IMR-90 (cell line): ENCODE results near the gene ARHGEF1. TPM values are rescaled to one million over a fixed set of nuclear protein-coding genes. Genes with fewer than 3 reads are reported as not detected.
A peak's percentile ranks its signal among the peaks of the same experiment; 100 is the strongest.

Experiments used
- ATAC-seq: fragments of 200-7000 bp; cut with Tn5 transposase; 2 replicates; pipeline ENCODE4 v1.9.1; 2020; ENCODE audit warnings: low read depth, mild to moderate bottlenecking, moderate library complexity
- BruUV-seq: library from RNA; stranded (reverse); fragments of 400-500 nt; replicated peaks from 2 replicates; lab custom pipeline; 2021; lab: Mats Ljungman, UMichigan
- CTCF ChIA-PET: fragments of 300-600 bp; formaldehyde crosslinking; extraction: SDS; loops from one replicate; lab custom pipeline; 2021; ENCODE audit warnings: antibody characterized with exemption; lab: Yijun Ruan, JAX
- POLR2A ChIA-PET: fragments of 300-600 bp; sonication (Branson Sonifier 250); formaldehyde crosslinking; loops from one replicate; lab custom pipeline; 2022; ENCODE audit warnings: antibody characterized with exemption; ENCODE audit not compliant: unreplicated experiment; lab: Charles Lee
- DNase-seq: peaks from one replicate; pipeline ENCODE4 v3.0.0; 2013
- H2AFZ ChIP-seq: replicated peaks from 2 replicates; pipeline ENCODE3; 2013; ENCODE audit warnings: low read length, mild to moderate bottlenecking; ENCODE audit not compliant: poor library complexity
- H2AK5ac ChIP-seq: 2 replicates; pipeline ENCODE4 v1.6.1; 2013; ENCODE audit warnings: low read depth, low read length, inconsistent platforms
- H2AK9ac ChIP-seq: replicated peaks from 2 replicates; pipeline ENCODE3; 2013; ENCODE audit warnings: mild to moderate bottlenecking, low read depth, low read length, moderate library complexity; ENCODE audit not compliant: poor library complexity
- H2BK120ac ChIP-seq: 2 replicates; pipeline ENCODE4 v1.6.1; 2013; ENCODE audit warnings: low read depth, low read length, inconsistent platforms
- H2BK15ac ChIP-seq: 3 replicates; pipeline ENCODE4 v1.6.1; 2013; ENCODE audit warnings: low read depth, low read length, inconsistent platforms
- H2BK20ac ChIP-seq: 2 replicates; pipeline ENCODE4 v1.6.1; 2013; ENCODE audit warnings: low read depth, mild to moderate bottlenecking, inconsistent platforms, low read length, moderate library complexity
- H2BK5ac ChIP-seq: 2 replicates; pipeline ENCODE4 v1.6.1; 2013; ENCODE audit warnings: mild to moderate bottlenecking, low read depth, low read length, inconsistent platforms; ENCODE audit not compliant: poor library complexity, severe bottlenecking
- H3K14ac ChIP-seq: replicated peaks from 2 replicates; pipeline ENCODE4 v1.6.1; 2013; ENCODE audit warnings: low read depth, low read length, inconsistent platforms
- H3K18ac ChIP-seq: 2 replicates; pipeline ENCODE4 v1.6.1; 2013; ENCODE audit warnings: low read depth, low read length, control low read depth
- H3K23ac ChIP-seq: 2 replicates; pipeline ENCODE4 v1.6.1; 2013; ENCODE audit warnings: low read depth, low read length, inconsistent platforms
- H3K27ac ChIP-seq: 2 replicates; pipeline ENCODE4 v1.5.1; 2013; ENCODE audit warnings: mild to moderate bottlenecking, control low read depth, low read length; ENCODE audit not compliant: insufficient read depth
- H3K27me3 ChIP-seq: 2 replicates; pipeline ENCODE4 v1.6.1; 2013; ENCODE audit warnings: low read length; ENCODE audit not compliant: control insufficient read depth, insufficient read depth
- H3K36me3 ChIP-seq: 2 replicates; pipeline ENCODE4 v1.6.1; 2013; ENCODE audit warnings: low read length, mixed read lengths; ENCODE audit not compliant: control insufficient read depth, insufficient read depth
- H3K4ac ChIP-seq: 2 replicates; pipeline ENCODE4 v1.6.1; 2013; ENCODE audit warnings: low read depth, low read length, inconsistent platforms
- H3K4me1 ChIP-seq: 2 replicates; pipeline ENCODE4 v1.6.1; 2013; ENCODE audit warnings: low read length, mixed read lengths; ENCODE audit not compliant: control insufficient read depth, insufficient read depth
- H3K4me2 ChIP-seq: 2 replicates; pipeline ENCODE4 v1.6.1; 2013; ENCODE audit warnings: low read depth, mild to moderate bottlenecking, control low read depth, low read length, moderate library complexity
- H3K4me3 ChIP-seq: 2 replicates; pipeline ENCODE4 v1.5.1; 2013; ENCODE audit warnings: low read depth, mild to moderate bottlenecking, control low read depth, low read length, moderate library complexity; ENCODE audit not compliant: insufficient read depth
- H3K56ac ChIP-seq: 2 replicates; pipeline ENCODE4 v1.6.1; 2013; ENCODE audit warnings: low read length, inconsistent platforms; ENCODE audit not compliant: insufficient read depth; ENCODE audit errors: extremely low read depth
- H3K79me1 ChIP-seq, 2 experiments: 2 replicates each; pipeline ENCODE4 v1.6.1; 2013; ENCODE audit warnings: low read length in 2 of 2, inconsistent platforms in 1 of 2, low read depth in 1 of 2
- H3K9ac ChIP-seq: 2 replicates; pipeline ENCODE4 v1.6.1; 2013; ENCODE audit warnings: low read depth, low read length, control low read depth
- H3K9me1 ChIP-seq: 2 replicates; pipeline ENCODE4 v1.6.1; 2013; ENCODE audit warnings: low read length, inconsistent platforms; ENCODE audit not compliant: insufficient read depth
- H3K9me3 ChIP-seq: 2 replicates; pipeline ENCODE4 v1.6.1; 2013; ENCODE audit warnings: low read length; ENCODE audit not compliant: control insufficient read depth, insufficient read depth
- H4K20me1 ChIP-seq: 2 replicates; pipeline ENCODE4 v1.6.1; 2013; ENCODE audit warnings: low read length, inconsistent platforms; ENCODE audit not compliant: insufficient read depth
- H4K5ac ChIP-seq: 2 replicates; pipeline ENCODE4 v1.6.1; 2013; ENCODE audit warnings: mild to moderate bottlenecking, low read depth, low read length, control low read depth
- H4K8ac ChIP-seq, 2 experiments: 2 replicates each; pipeline ENCODE4 v1.6.1; 2013; ENCODE audit warnings: low read depth in 2 of 2, low read length in 2 of 2, control low read depth in 1 of 2, inconsistent platforms in 1 of 2
- H4K91ac ChIP-seq: 2 replicates; pipeline ENCODE4 v1.6.1; 2013; ENCODE audit warnings: low read depth, low read length, inconsistent platforms; ENCODE audit not compliant: insufficient read depth
- RAD21 ChIP-seq: IDR thresholded peaks from 2 replicates; pipeline ENCODE4 v1.6.1; 2012; ENCODE audit warnings: low read length, improper control_type of control experiment
- RCOR1 ChIP-seq: IDR thresholded peaks from 2 replicates; pipeline ENCODE4 v1.6.1; 2012; ENCODE audit warnings: mild to moderate bottlenecking, low read length, improper control_type of control experiment; ENCODE audit not compliant: insufficient replicate concordance
- WGBS, 2 experiments: methylation state at CpG; one replicate each; pipeline versions ENCODE4 v1.1.5 to v1.1.7; 2013; ENCODE audit warnings: missing lambda C conversion rate in 2 of 2; ENCODE audit not compliant: insufficient read length in 1 of 2; ENCODE audit errors: extremely low coverage in 2 of 2; 5-methylcytosine and 5-hydroxymethylcytosine counted together
- dilution Hi-C: fragments of 300-500 bp; cut with HindIII; formaldehyde crosslinking; loops from one replicate; pipeline ENCODE4 v1.14.3; 2018; ENCODE audit warnings: low sequenced_read_pairs; ENCODE audit not compliant: unreplicated experiment
- in situ Hi-C: fragments of 300-500 bp; cut with MboI; formaldehyde crosslinking; loops from 3 replicates; pipeline ENCODE4 v1.14.3; 2019; ENCODE audit warnings: low sequenced_read_pairs, inconsistent platforms, mixed read lengths
- intact Hi-C: fragments of 100-400 bp; cut with micrococcal nuclease; formaldehyde crosslinking; loops from 2 replicates; pipeline ENCODE4 v1.10.0; 2022
- polyA plus RNA-seq, 3 experiments: library from polyadenylated mRNA; depleted of rRNA; stranded (reverse); fragments of >200 nt; gene quantifications; 2 replicates each; pipeline ENCODE4 v1.2.3, GENCODE V29; 2012; ENCODE audit warnings: low replicate concordance in 1 of 3
- total RNA-seq: library from RNA; depleted of rRNA; stranded (reverse); fragments of >200 nt; gene quantifications from 2 replicates; pipeline ENCODE4 v1.2.3, GENCODE V29; 2012
- TF ChIP-seq, protein P1 (sequence below): conservative IDR thresholded peaks from 2 replicates; pipeline ENCODE4 v1.5.1; 2012; ENCODE audit warnings: mild to moderate bottlenecking, low read depth, low read length, improper control_type of control experiment
- TF ChIP-seq, protein P2 (sequence below): fragments of 150-350 bp; IDR thresholded peaks from 2 replicates; pipeline ENCODE4 v1.6.1; 2016; ENCODE audit warnings: low read depth, mild to moderate bottlenecking, low read length, moderate library complexity, borderline replicate concordance

ARHGEF1 gene
- total and polyA plus RNA-seq, 2 of the 4 experiments (the other 2 are of a cell fraction): 11.5 to 47.1 TPM

DNA sequence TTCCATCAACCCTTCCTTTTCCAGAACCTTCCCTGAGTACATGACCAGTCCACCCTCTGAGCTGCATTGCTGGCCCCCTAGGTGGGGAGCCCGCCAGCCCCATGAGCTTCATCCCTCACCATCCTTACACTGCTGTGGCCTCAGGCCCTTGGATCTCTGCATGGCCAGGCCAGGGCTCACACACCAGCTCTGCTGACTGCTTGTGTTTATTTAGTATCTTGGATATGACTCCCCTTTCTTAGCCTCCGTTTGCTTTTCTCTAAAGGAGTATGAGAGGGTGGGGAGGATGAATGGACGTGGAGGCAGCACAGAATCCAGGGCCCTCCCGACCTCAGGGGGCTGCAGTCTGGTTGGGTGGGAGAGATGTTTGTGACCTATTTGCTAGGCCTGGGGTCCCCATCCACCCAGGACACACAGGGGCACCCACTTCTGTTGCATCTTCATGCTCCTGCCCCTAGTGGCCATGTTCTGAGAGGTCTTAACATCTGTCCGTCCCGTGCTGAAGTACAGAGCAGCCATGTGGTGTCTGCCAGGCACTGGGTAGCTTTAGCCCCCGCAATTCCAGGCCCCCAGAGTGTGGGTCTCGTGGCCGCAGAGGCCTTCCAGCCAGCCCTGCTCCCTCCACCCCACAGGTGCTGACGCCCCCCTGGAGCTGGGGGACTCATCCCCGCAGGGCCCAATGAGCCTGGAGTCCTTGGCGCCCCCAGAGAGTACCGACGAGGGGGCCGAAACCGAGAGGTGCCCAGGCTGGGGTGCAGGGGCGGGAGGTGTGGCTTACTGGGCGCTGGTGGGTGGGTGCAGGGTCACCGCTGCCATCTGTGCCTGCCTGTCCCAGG, 13.0 kb downstream of the ARHGEF1 start:
- no peak overlapping the region for H2BK15ac ChIP-seq
- H3K9me3 ChIP-seq: no peaks in the 10 kb centered on the region
- H3K4ac ChIP-seq: no peak overlapping the region
- no peak overlapping the region for H4K5ac ChIP-seq
- ATAC-seq (peak; percentile 41; the same call in 1 of the 2 replicates), DNase-seq (no peak)
- no peak overlapping the region for H3K18ac ChIP-seq
- H3K23ac ChIP-seq: no peak overlapping the region
- no peak overlapping the region for H4K8ac ChIP-seq
- H2AK5ac ChIP-seq: no peak overlapping the region
- no peak overlapping the region for H2BK20ac ChIP-seq
- H2BK120ac ChIP-seq: no peak overlapping the region
- no peaks in the 10 kb centered on the region for H3K27me3 ChIP-seq
- dilution Hi-C loops: no loop called here
- no peak overlapping the region for H3K56ac ChIP-seq
- H3K4me3 ChIP-seq: no peak overlapping the region
- 83% methylated on average over 1 of the region's 19 CpGs; no CpG with 5 or more reads in 1 of the 2 experiments for whole genome bisulfite sequencing, 2 experiments
- in situ Hi-C loops: no loop called here
- BruUV-seq: no TSS peak
- TF ChIP-seq, protein P1, sequence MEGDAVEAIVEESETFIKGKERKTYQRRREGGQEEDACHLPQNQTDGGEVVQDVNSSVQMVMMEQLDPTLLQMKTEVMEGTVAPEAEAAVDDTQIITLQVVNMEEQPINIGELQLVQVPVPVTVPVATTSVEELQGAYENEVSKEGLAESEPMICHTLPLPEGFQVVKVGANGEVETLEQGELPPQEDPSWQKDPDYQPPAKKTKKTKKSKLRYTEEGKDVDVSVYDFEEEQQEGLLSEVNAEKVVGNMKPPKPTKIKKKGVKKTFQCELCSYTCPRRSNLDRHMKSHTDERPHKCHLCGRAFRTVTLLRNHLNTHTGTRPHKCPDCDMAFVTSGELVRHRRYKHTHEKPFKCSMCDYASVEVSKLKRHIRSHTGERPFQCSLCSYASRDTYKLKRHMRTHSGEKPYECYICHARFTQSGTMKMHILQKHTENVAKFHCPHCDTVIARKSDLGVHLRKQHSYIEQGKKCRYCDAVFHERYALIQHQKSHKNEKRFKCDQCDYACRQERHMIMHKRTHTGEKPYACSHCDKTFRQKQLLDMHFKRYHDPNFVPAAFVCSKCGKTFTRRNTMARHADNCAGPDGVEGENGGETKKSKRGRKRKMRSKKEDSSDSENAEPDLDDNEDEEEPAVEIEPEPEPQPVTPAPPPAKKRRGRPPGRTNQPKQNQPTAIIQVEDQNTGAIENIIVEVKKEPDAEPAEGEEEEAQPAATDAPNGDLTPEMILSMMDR: 0 out of 2 replicates have a peak, but pooled peaks have one; percentile 7
- TF ChIP-seq, protein P2, sequence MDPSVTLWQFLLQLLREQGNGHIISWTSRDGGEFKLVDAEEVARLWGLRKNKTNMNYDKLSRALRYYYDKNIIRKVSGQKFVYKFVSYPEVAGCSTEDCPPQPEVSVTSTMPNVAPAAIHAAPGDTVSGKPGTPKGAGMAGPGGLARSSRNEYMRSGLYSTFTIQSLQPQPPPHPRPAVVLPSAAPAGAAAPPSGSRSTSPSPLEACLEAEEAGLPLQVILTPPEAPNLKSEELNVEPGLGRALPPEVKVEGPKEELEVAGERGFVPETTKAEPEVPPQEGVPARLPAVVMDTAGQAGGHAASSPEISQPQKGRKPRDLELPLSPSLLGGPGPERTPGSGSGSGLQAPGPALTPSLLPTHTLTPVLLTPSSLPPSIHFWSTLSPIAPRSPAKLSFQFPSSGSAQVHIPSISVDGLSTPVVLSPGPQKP: no peak
- no peak for TF ChIP-seq RCOR1
- no peak for TF ChIP-seq RAD21
- no peak overlapping the region for H2AFZ ChIP-seq
- no peak overlapping the region for H2AK9ac ChIP-seq
- H3K4me2 ChIP-seq: no peak overlapping the region
- H3K9ac ChIP-seq: no peak overlapping the region
- H3K79me1 ChIP-seq: peaks cover 5 to 11% of the 10 kb centered on the region in 2 experiments
- H3K9me1 ChIP-seq: no peaks in the 10 kb centered on the region
- CTCF ChIA-PET: no interaction called here
- no peak overlapping the region for H3K27ac ChIP-seq
- no peak overlapping the region for H3K14ac ChIP-seq
- H2BK5ac ChIP-seq: no peak overlapping the region
- no peak overlapping the region for H4K91ac ChIP-seq
- H3K36me3 ChIP-seq: peaks cover 58% of the 10 kb centered on the region
- intact Hi-C loops: no loop called here
- no peaks in the 10 kb centered on the region for H3K4me1 ChIP-seq
- POLR2A ChIA-PET: no interaction called here
- peaks cover 10% of the 10 kb centered on the region for H4K20me1 ChIP-seq
